Measurements from ENCODE around the gene CCSAP. TPM values are rescaled to one million over a fixed set of nuclear protein-coding genes. Genes with fewer than 3 reads are reported as not detected.

CCSAP gene
- total RNA-seq, 1 donor from 2014 or later = 8.9 TPM

DNA sequence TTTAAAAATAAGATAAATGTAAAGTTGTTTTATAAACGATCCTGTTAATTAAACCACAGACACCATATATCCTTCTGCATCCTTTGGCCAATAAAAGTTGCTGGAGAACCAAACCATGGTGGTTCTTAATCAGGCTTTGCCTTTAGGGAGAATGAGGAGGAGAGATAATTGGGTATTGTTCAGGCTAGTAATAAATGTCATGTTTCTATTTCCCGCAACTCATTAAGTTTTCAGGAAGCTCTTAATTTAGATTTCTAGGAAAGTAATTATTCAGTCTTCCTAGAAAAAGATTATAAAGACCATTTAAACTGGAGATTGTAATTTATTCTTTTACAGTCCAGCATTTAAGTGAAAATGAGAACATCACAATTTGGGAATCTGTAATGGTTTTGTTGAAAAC is 37.5 kb downstream of the CCSAP start:
- no peaks in the 10 kb centered on the region for H3K9me3 Mint-ChIP-seq (ENCODE audit: low read depth)
- peaks cover 9% of the 10 kb centered on the region for H3K4me1 Mint-ChIP-seq (ENCODE audit: low read depth)
- no peak overlapping the region for H3K27ac Mint-ChIP-seq (ENCODE audit: unreplicated experiment)
- DNase-seq (ENCODE audit: low spot score) = no peak
- H3K36me3 Mint-ChIP-seq (ENCODE audit: low read depth) = peaks cover 10% of the 10 kb centered on the region
- H3K27me3 Mint-ChIP-seq (ENCODE audit: low read depth) = no peaks in the 10 kb centered on the region
- H3K4me3 Mint-ChIP-seq (ENCODE audit: unreplicated experiment) = no peak overlapping the region
- TF ChIP-seq, protein P1, sequence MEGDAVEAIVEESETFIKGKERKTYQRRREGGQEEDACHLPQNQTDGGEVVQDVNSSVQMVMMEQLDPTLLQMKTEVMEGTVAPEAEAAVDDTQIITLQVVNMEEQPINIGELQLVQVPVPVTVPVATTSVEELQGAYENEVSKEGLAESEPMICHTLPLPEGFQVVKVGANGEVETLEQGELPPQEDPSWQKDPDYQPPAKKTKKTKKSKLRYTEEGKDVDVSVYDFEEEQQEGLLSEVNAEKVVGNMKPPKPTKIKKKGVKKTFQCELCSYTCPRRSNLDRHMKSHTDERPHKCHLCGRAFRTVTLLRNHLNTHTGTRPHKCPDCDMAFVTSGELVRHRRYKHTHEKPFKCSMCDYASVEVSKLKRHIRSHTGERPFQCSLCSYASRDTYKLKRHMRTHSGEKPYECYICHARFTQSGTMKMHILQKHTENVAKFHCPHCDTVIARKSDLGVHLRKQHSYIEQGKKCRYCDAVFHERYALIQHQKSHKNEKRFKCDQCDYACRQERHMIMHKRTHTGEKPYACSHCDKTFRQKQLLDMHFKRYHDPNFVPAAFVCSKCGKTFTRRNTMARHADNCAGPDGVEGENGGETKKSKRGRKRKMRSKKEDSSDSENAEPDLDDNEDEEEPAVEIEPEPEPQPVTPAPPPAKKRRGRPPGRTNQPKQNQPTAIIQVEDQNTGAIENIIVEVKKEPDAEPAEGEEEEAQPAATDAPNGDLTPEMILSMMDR (IDR thresholded peaks at IDR 0.05) = no peak

DNA sequence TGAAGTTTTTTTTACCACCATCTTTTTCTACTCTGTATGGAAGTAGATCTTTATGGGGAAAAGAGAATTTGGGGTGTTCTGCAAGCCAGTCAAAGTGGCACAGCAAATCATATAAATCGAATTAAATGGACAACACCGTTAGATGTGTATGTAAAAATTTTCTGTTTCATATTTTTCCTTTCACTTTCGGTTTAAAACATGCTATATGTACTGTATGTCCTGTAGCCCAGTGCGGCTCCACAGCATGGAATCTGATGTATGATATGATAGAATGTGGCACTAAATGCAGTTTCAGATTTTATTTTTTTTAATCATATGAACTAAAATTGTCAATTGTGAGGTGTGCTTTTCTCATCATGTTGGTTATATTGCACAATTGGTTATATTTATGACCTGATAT is 39.0 kb downstream of the CCSAP start:
- peaks cover 20% of the 10 kb centered on the region for H3K36me3 Mint-ChIP-seq (ENCODE audit: low read depth)
- no peaks in the 10 kb centered on the region for H3K9me3 Mint-ChIP-seq (ENCODE audit: low read depth)
- H3K4me1 Mint-ChIP-seq (ENCODE audit: low read depth) = peaks cover 13% of the 10 kb centered on the region
- no peak for DNase-seq (ENCODE audit: low spot score)
- H3K4me3 Mint-ChIP-seq (ENCODE audit: unreplicated experiment) = no peak overlapping the region
- TF ChIP-seq, protein P1 (IDR thresholded peaks at IDR 0.05) = no peak
- no peaks in the 10 kb centered on the region for H3K27me3 Mint-ChIP-seq (ENCODE audit: low read depth)
- H3K27ac Mint-ChIP-seq (ENCODE audit: unreplicated experiment) = no peak overlapping the region

DNA sequence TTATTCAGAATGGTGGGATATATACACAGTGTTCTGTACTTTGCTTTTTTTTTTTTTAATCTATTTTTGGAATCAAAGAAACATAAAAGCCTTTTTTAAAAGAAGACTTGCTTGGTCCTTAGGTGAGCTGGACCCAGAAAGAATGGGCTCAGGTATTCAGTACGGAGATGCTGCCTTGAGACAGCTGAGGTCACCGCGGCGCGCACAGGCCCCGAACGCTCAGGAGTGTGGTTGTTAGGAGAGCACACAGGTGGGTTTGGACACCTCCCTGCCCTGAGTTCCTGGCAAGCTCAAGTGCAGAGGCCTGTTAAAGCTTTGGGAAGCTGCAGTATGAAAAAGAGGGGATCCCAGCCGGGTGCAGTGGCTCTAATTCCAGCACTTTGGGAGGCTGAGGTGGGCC is 40.1 kb downstream of the CCSAP start:
- H3K4me1 Mint-ChIP-seq (ENCODE audit: low read depth) = peaks cover 13% of the 10 kb centered on the region
- TF ChIP-seq, protein P1 (IDR thresholded peaks at IDR 0.05) = no peak
- peaks cover 17% of the 10 kb centered on the region for H3K36me3 Mint-ChIP-seq (ENCODE audit: low read depth)
- H3K27ac Mint-ChIP-seq (ENCODE audit: unreplicated experiment) = no peak overlapping the region
- H3K27me3 Mint-ChIP-seq (ENCODE audit: low read depth) = no peaks in the 10 kb centered on the region
- no peak for DNase-seq (ENCODE audit: low spot score)
- no peak overlapping the region for H3K4me3 Mint-ChIP-seq (ENCODE audit: unreplicated experiment)
- no peaks in the 10 kb centered on the region for H3K9me3 Mint-ChIP-seq (ENCODE audit: low read depth)

DNA sequence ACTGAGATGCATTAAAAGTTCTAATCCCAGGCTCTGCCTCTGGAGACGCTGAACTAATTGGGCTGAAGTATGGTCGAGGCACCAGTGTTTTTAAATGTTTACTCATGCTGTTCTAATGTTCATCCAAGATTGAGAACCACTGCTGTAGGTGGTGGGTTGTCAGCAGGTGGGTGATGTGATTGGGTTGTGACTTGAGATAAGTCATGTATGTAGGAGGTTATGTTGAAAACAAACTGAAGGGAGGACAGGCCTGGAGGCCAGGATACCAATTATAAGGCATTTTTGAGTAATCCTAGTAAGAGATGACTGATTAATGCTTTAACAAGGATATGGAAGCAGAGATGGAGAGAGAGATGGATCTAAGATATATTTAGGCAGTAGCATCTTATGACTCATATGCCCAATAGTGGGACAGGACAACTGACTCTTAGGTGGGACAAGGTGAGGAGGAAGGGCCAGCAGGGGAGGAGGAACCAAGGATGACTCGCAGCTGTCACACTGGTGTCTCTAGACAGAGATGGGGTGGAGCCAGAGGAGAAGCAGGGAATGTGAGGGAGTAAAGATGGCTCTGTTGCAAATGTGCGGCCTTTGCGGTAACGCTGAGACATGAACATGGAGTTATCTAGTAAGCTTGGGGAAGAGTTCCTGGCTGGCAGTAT is 42.6 kb downstream of the CCSAP start:
- TF ChIP-seq, protein P1 (IDR thresholded peaks at IDR 0.05) = no peak
- Mint-ChIP-seq H3K27me3 (ENCODE audit: low read depth) (no peaks in the 10 kb centered on the region), H3K9me3 (ENCODE audit: low read depth) (no peaks in the 10 kb centered on the region), H3K4me1 (ENCODE audit: low read depth) (peaks cover 22% of the 10 kb centered on the region), H3K36me3 (ENCODE audit: low read depth) (peaks cover 16% of the 10 kb centered on the region), H3K27ac (ENCODE audit: unreplicated experiment) (no peak overlapping the region), H3K4me3 (ENCODE audit: unreplicated experiment) (no peak overlapping the region)
- no peak for DNase-seq (ENCODE audit: low spot score)

DNA sequence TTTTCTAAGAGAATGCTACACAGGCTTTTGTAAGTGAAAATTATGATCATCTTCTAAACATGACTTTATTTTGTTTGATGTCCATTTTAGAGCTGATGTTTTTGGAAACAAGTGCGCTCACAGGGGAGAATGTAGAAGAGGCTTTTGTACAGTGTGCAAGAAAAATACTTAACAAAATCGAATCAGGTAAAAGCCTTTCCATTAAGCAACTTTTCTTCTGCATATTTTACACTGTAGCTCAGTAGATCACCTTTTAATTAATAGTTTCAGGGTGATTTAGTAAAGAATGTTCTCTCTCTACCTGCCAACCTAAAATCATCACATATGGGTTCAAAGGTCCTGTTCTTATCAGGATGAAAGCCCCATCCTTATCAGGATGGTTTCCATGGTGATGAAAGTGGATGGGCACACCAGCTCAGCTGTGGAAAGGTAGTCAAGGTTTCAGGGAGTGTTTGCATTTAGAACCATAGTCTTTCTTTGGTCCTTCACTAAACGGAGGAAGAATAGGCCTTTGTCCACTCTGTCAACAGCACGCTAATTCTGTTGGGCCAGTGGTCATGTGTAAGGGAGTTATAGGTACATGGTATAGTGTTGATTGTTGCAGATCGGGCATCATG is 43.9 kb downstream of the CCSAP start:
- H3K9me3 Mint-ChIP-seq (ENCODE audit: low read depth) = no peaks in the 10 kb centered on the region
- peaks cover 19% of the 10 kb centered on the region for H3K36me3 Mint-ChIP-seq (ENCODE audit: low read depth)
- H3K27ac Mint-ChIP-seq (ENCODE audit: unreplicated experiment) = no peak overlapping the region
- H3K27me3 Mint-ChIP-seq (ENCODE audit: low read depth) = no peaks in the 10 kb centered on the region
- DNase-seq (ENCODE audit: low spot score) = no peak
- no peak overlapping the region for H3K4me3 Mint-ChIP-seq (ENCODE audit: unreplicated experiment)
- peaks cover 22% of the 10 kb centered on the region for H3K4me1 Mint-ChIP-seq (ENCODE audit: low read depth)
- TF ChIP-seq, protein P1 (IDR thresholded peaks at IDR 0.05) = no peak
